K562 (cell line): ENCODE results near the gene ZNF236. TPM values are rescaled to one million over a fixed set of nuclear protein-coding genes. Genes with fewer than 3 reads are reported as not detected.

ENCODE experiments used
- ATAC-seq: fragments of 200-7000 bp; cut with Tn5 transposase; 3 replicates; pipeline ENCODE4 v1.9.1; 2020; ENCODE audit warnings: moderate library complexity
- BruUV-seq: library from RNA; stranded (reverse); fragments of 400-500 nt; replicated peaks from 2 replicates; lab custom pipeline; 2021; lab: Mats Ljungman, UMichigan
- CTCF ChIA-PET: fragments of 300-600 bp; formaldehyde crosslinking; extraction: SDS; loops from one replicate; lab custom pipeline; 2021; ENCODE audit warnings: low intra/inter-chr PET ratio; lab: Yijun Ruan, JAX
- POLR2A ChIA-PET: fragments of 300-600, 350-650 bp; sonication (Branson Sonifier 250); formaldehyde crosslinking; extraction: SDS; loops from one replicate; lab custom pipeline; 2021; ENCODE audit warnings: antibody characterized with exemption, inconsistent platforms; lab: Yijun Ruan, JAX
- DNase-seq, 4 experiments: peaks; one replicate each; pipeline versions ENCODE4 v3.0.0 to v3.0.0-alpha.2; 2011 to 2018; ENCODE audit warnings: low spot score in 3 of 4, mixed read lengths in 3 of 4; ENCODE audit errors: extremely low read depth in 1 of 4
- FAIRE-seq: peaks from 2 replicates; lab custom pipeline; 2011; peaks lifted over from hg19 to GRCh38; lab: Jason Lieb, UNC
- H2AFZ ChIP-seq: 2 replicates; pipeline ENCODE4 v1.6.0; 2011; ENCODE audit warnings: low read depth, low read length, control low read depth, inconsistent platforms
- H3K27ac ChIP-seq: fragments of 200-600 bp; 3 replicates; pipeline ENCODE4 v1.8.0; 2011; ENCODE audit warnings: low read depth, mild to moderate bottlenecking, control low read depth, inconsistent platforms, low read length, moderate library complexity, mixed read lengths; ENCODE audit errors: extremely low read depth
- H3K27me3 ChIP-seq, 2 experiments: fragments of 300-600 bp in 1 of 2; 2 replicates in 1 of 2; 3 replicates in 1 of 2; pipeline versions ENCODE4 v1.6.0 to v1.8.0; 2011; ENCODE audit warnings: inconsistent platforms in 2 of 2, low read length in 2 of 2, mild to moderate bottlenecking in 1 of 2, mixed read lengths in 1 of 2, moderate library complexity in 1 of 2; ENCODE audit not compliant: control insufficient read depth in 2 of 2, insufficient read depth in 2 of 2
- H3K36me3 ChIP-seq: fragments of 300-600 bp; 3 replicates; pipeline ENCODE4 v1.8.0; 2011; ENCODE audit warnings: mild to moderate bottlenecking, low read length, inconsistent platforms; ENCODE audit not compliant: control insufficient read depth, insufficient read depth
- H3K4me1 ChIP-seq, 2 experiments: fragments of 200-600 bp in 1 of 2; replicated peaks in 1 of 2; 2 replicates in 1 of 2; 3 replicates in 1 of 2; pipeline versions ENCODE4 v1.5.1 to v1.8.0; 2011; ENCODE audit warnings: inconsistent platforms in 2 of 2, low read length in 2 of 2, mild to moderate bottlenecking in 1 of 2, mixed read lengths in 1 of 2, moderate library complexity in 1 of 2; ENCODE audit not compliant: control insufficient read depth in 2 of 2, insufficient read depth in 2 of 2
- H3K4me2 ChIP-seq: 2 replicates; pipeline ENCODE4 v1.6.1; 2011; ENCODE audit warnings: low read length, control low read depth, inconsistent platforms, mixed read lengths; ENCODE audit not compliant: insufficient read depth
- H3K4me3 ChIP-seq: fragments of 200-600 bp; sonication (generic), shearing (Covaris generic); 2 replicates; pipeline ENCODE4 v1.5.1; 2016; ENCODE audit warnings: control low read depth, inconsistent platforms
- H3K79me2 ChIP-seq: fragments of 200-600 bp; 3 replicates; pipeline ENCODE4 v1.8.0; 2011; ENCODE audit warnings: low read length, inconsistent platforms; ENCODE audit not compliant: control insufficient read depth, insufficient read depth
- H3K9ac ChIP-seq, 2 experiments: 2 replicates each; pipeline versions ENCODE4 v1.6.0 to v1.6.1; 2011; ENCODE audit warnings: low read depth in 2 of 2, low read length in 2 of 2, control low read depth in 1 of 2, inconsistent platforms in 1 of 2, mild to moderate bottlenecking in 1 of 2, mixed read lengths in 1 of 2; ENCODE audit not compliant: insufficient read depth in 1 of 2
- H3K9me1 ChIP-seq: one replicate; pipeline ENCODE4 v1.6.0; 2011; ENCODE audit warnings: inconsistent platforms, mild to moderate bottlenecking, low read length, moderate library complexity; ENCODE audit not compliant: control insufficient read depth, insufficient read depth
- H3K9me3 ChIP-seq: replicated peaks from 2 replicates; pipeline ENCODE4 v1.5.1; 2011; ENCODE audit warnings: low read depth, low read length, inconsistent platforms; ENCODE audit not compliant: control insufficient read depth, insufficient read depth
- H4K20me1 ChIP-seq: replicated peaks from 2 replicates; pipeline ENCODE4 v1.6.1; 2011; ENCODE audit warnings: low read length, inconsistent platforms, mixed read lengths; ENCODE audit not compliant: control insufficient read depth, insufficient read depth
- DEAF1 ChIP-seq: fragments of 450-650 bp; formaldehyde crosslinking; IDR thresholded peaks from 2 replicates; pipeline ENCODE4 v1.4.0; 2020; ENCODE audit warnings: mild to moderate bottlenecking, moderate library complexity
- FOXM1 ChIP-seq, 2 experiments: fragments of 450-650 bp in 1 of 2; sonication (generic) in 1 of 2; formaldehyde crosslinking in 1 of 2; IDR thresholded peaks; 2 replicates each; pipeline versions ENCODE4 v1.6.1 to v1.9.0; 2017 to 2022; ENCODE audit warnings: low read depth in 2 of 2, mild to moderate bottlenecking in 2 of 2, missing genetic modification reagents in 1 of 2, moderate library complexity in 1 of 2
- KLF10 ChIP-seq: fragments of 250-450 bp; sonication (Bioruptor Pico); IDR thresholded peaks from 2 replicates; pipeline ENCODE4 v1.6.1; 2021; ENCODE audit warnings: matching md5 sums
- SLC30A9 ChIP-seq: fragments of 250-450 bp; sonication (Bioruptor Pico); IDR thresholded peaks from 2 replicates; pipeline ENCODE4 v1.8.0; 2022; ENCODE audit warnings: mild to moderate bottlenecking, moderate library complexity
- SMAD1 ChIP-seq: fragments of 150-350 bp; IDR thresholded peaks from 2 replicates; pipeline ENCODE4 v1.6.1; 2014; ENCODE audit warnings: low read length, low read depth; ENCODE audit not compliant: partially characterized antibody
- USF2 ChIP-seq: sonication (generic); formaldehyde crosslinking; IDR thresholded peaks from 2 replicates; pipeline ENCODE4 v1.5.0; 2020; ENCODE audit warnings: missing genetic modification reagents
- ZFP30 ChIP-seq: fragments of 250-450 bp; sonication (Bioruptor Pico); IDR thresholded peaks from 2 replicates; pipeline ENCODE4 v1.8.0; 2022; ENCODE audit warnings: moderate library complexity, mild to moderate bottlenecking, inconsistent platforms, borderline replicate concordance
- ZNF282 ChIP-seq: sonication (generic); formaldehyde crosslinking; IDR thresholded peaks from 2 replicates; pipeline ENCODE4 v1.8.1; 2023; ENCODE audit warnings: missing genetic modification reagents
- WGBS: fragments of 100-300 bp; shearing (Covaris generic); methylation state at CpG from one replicate; pipeline ENCODE4 v1.1.6; 2016; ENCODE audit warnings: low coverage, mixed read lengths; ENCODE audit not compliant: insufficient coverage; ENCODE audit errors: missing lambda C conversion rate; 5-methylcytosine and 5-hydroxymethylcytosine counted together
- in situ Hi-C: fragments of 300-500 bp; cut with MboI; formaldehyde crosslinking; loops from 4 replicates; pipeline ENCODE4 v1.15.0; 2018; ENCODE audit warnings: inconsistent platforms, mixed read lengths
- intact Hi-C: fragments of 100-400 bp; cut with micrococcal nuclease; formaldehyde crosslinking; loops from 2 replicates; pipeline ENCODE4 v1.14.2; 2022
- polyA plus RNA-seq, 8 experiments: library from polyadenylated mRNA; depleted of rRNA in 4 of 8; stranded (reverse) in 5 of 8; unstranded in 3 of 8; fragments of >200 nt; fragmentation: Nextera tagmentation in 2 of 8; fragmentation: Illumina TruSeq in 1 of 8; extraction: Ambion mirVana in 2 of 8; extraction: Trizol in 1 of 8; gene quantifications; 2 replicates each; pipeline versions ENCODE4 v1.2.1 to v1.2.3, GENCODE V29; 2011 to 2014; ENCODE audit warnings: inconsistent platforms in 1 of 8, missing spikeins in 1 of 8
- total RNA-seq, 7 experiments: library from RNA; depleted of rRNA in 6 of 7; stranded (reverse); fragments of >200 nt in 6 of 7; fragmentation: Illumina TruSeq in 2 of 7; extraction: Trizol in 2 of 7; gene quantifications; 2 replicates each; pipeline versions ENCODE4 v1.2.1 to v1.2.3, GENCODE V29; 2011 to 2021; ENCODE audit warnings: low replicate concordance in 1 of 7

The ZNF236 gene
- total and polyA plus RNA-seq, 9 of the 15 experiments (the other 6 are each of a cell fraction or from before 2014, with no cell fraction given), result 0.35 to 8.7 (median 3.4) TPM

- TF ChIP-seq SLC30A9 (CRISPR knock-in tag) (no peak), SMAD1 (no peak), USF2 (no peak), DEAF1 (no peak)
Observed at GRCh38 chr18:76785872-76786271, 36.5 kb upstream of the ZNF236 start (continued).

GRCh38 chr18:76788571-76789317 lies 33.6 kb upstream of the ZNF236 start:
- FAIRE-seq (no peak), ATAC-seq (no peak), DNase-seq (no peak)
- Histone ChIP-seq H3K9ac (no peak overlapping the region), H3K9me1 (no peaks in the 10 kb centered on the region), H3K36me3 (no peaks in the 10 kb centered on the region), H3K27ac (no peak overlapping the region), H3K9me3 (no peaks in the 10 kb centered on the region; the same call in 1 of the 2 replicates), H3K79me2 (no peaks in the 10 kb centered on the region), H3K4me2 (no peak overlapping the region), H3K27me3 (peaks cover 5 to 18% of the 10 kb centered on the region in 2 experiments; a peak in 4 of 5 replicates), H4K20me1 (no peaks in the 10 kb centered on the region), H3K4me3 (no peak overlapping the region), H2AFZ (no peak overlapping the region), H3K4me1 (peaks cover 3 to 6% of the 10 kb centered on the region in 2 experiments; a peak in 3 of 5 replicates)
- CTCF ChIA-PET, result no interaction called here
- in situ Hi-C loops, result no loop called here
- POLR2A ChIA-PET, result interaction anchor here (0.5 kb wide), 1 partner anchor 60 kb away, joined by 3 read pairs; no protein-coding TSS in a partner anchor
- intact Hi-C loops, result no loop called here
- WGBS, result 61% methylated on average over 8 of the region's 36 CpGs
- TF ChIP-seq ZFP30 (no peak), ZNF282 (CRISPR knock-in tag) (no peak), KLF10 (no peak), FOXM1 (IDR thresholded peaks at IDR 0.05; ENCODE audit: low read depth) (no peak), FOXM1 (CRISPR knock-in tag; IDR thresholded peaks at IDR 0.05; ENCODE audit: low read depth) (no peak)
- no TSS peak for BruUV-seq
